Activated CD8-positive, alpha-beta memory T cell treated with anti-CD3 and anti-CD28 coated beads for 1 hour (primary cell): Measurements from ENCODE around the gene CADM3.

Experiments
- DNase-seq, 2 donors: peaks; one replicate each; pipeline ENCODE4 v3.0.0-alpha.2; 2020; ENCODE audit warnings: low read depth in 1 of 2; ENCODE audit errors: extremely low read depth in 1 of 2

Gene CADM3

GRCh38 chr1:159204161-159205141, 33.0 kb downstream of the CADM3 start, which contains the start of gene ACKR1:
Gene ACKR1 (plus strand): TSS chr1:159204875. CDS start chr1:159204960, 85 bp downstream.
- no peak for DNase-seq

- DNase-seq, result no peak
Measured at GRCh38 chr1:159205225-159205624, 33.8 kb downstream of the CADM3 start.

GRCh38 chr1:159206110-159206509, 34.7 kb downstream of the CADM3 start:
- no peak for DNase-seq

DNA sequence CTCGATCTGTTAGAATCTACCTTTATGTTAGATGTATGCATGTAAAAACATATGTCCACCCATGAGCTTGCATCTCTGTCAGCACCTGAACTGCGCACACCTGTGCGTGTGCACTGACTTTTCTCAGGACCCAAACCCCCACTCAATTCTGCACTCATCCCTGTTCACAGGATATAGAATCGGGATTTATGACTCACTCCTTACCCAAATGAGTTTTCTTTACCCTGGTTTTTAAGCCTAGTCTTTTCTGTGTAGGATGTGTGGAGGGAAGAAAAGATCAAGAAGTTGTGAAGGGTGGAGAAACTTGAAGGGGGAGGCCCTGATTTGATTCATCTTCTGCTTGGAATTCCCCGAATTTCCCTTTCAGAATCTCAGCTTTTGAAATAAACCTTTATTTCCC, 35.7 kb downstream of the CADM3 start:
- no peak for DNase-seq

GRCh38 chr1:159207774-159208173, 36.4 kb downstream of the CADM3 start:
- DNase-seq, result no peak

DNA sequence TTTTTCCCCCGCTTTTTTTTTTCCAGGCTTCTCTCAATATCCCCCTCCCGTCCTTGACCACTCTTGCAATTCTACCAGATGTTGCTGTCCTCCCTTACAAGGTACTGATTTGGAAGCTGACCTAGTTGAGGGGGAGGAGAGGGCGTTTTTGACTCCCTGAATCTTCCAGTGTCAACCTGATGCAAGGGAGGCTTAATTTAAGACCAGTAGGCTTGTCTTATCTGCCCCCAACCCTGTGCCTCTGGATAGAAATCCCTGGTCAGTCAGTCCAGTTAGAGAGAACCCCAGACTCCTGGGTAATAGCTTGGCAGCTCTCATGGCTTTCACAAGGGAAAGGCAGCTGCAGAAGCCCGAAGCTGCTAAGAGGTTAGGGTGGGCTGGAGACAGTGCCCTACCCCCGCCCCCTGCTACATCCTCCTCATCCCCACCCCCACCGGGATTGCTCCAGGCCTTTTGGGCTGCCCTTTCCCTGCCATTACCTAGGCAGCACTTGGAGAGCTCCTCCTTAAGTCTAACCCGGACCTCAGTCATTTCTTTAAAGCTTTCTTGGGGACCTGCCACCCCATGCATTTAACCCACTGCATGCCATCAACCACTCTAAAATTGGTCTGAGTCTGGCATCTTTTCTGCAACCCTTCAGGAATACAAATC, 36.9 kb downstream of the CADM3 start:
- no peak for DNase-seq

- DNase-seq, result no peak
Measured at GRCh38 chr1:159209061-159209460, 37.6 kb downstream of the CADM3 start.

DNA sequence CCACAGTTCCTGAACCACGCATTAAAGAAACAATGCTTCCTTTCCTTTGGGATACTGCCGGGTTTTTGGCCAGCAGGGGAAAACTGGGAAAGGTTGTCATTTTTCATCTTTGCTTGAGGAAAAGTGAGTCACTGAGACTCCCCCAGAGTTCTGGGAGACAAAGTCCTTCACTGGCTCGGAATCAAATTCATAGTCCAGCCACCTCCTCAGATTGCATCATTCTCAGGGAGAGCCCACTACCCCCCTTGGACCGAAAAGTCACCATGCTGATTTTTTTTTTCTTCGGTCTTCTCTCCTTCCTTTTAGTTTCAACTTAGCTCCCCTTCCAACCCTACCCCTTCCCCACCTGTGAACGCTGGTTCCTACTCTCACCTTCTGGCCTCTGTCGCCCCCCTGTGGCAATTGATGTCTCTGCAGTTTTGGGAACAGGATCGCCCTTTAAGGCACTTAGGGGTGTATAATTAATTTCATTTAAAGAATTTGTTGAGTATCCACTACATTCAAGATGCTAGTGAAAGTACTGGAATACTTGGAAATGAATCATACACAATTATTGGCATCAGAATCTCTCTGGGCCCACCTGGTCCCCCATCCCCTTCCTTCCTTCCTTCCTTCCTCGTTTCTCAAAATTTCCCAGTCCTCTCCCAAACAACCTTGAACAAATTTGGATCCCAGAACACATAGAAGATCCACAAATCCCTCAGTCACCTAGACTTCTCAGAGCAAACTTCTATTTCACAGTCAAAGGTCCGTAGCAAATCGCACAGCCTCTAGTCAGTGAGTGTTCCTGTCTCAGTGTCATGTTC, 40.1 kb downstream of the CADM3 start:
- peak in 1 of 2 donors; percentile 24 for DNase-seq

GRCh38 chr1:159212596-159212995, 41.2 kb downstream of the CADM3 start:
- DNase-seq, result no peak

DNA sequence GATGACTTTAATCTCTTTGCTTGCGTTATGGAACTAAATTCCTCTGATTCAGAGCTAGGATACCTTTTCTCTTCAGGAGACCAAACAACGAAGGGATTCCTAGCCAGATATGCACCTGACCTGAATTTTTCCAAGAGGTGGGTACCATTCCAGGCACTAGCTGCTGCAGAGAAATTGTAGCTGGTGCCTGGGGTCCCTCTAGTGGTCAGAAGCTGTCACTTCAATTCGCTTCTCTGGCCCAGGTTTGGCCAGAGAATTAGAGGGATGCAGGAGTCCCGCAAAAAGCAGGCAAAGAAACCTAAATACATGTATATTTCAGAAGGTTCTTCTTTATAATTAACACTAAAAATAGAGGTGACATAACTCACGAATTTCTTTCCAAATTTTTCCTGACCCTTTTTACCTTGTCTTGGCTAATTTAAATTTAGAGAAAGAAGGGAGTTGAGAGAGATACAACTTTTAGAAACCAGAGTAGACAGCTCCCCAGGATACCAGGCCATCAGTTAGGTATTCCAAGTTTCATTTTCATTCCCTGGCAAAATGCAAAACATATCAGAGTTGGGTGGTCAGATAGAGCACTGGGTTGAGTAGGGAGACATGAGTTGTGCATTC, 42.8 kb downstream of the CADM3 start:
- peak in 1 of 2 donors; percentile 3 for DNase-seq

GRCh38 chr1:159218649-159219636, 47.5 kb downstream of the CADM3 start:
- DNase-seq, result no peak

- DNase-seq, result no peak
Measured at GRCh38 chr1:159222075-159222865, 50.9 kb downstream of the CADM3 start.

DNA sequence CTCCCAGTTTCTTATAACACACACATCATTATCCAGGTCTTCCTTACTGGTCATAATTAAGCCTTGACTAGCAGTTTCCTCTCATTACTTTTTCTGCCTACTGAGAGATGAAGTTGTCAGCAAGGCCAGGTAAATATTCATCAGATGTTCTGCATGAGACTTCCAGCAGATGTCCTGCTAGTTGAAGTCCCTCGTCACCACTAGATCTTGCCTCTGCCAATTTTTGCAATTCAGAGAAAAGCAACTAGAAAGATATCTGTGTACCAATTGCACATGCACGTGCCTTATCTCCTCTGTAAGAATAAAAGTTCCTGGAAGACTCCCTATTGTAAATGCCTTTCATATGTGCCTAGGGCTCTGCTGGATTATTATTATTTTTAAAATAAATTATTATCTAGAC, 51.6 kb downstream of the CADM3 start:
- DNase-seq, result no peak

DNA sequence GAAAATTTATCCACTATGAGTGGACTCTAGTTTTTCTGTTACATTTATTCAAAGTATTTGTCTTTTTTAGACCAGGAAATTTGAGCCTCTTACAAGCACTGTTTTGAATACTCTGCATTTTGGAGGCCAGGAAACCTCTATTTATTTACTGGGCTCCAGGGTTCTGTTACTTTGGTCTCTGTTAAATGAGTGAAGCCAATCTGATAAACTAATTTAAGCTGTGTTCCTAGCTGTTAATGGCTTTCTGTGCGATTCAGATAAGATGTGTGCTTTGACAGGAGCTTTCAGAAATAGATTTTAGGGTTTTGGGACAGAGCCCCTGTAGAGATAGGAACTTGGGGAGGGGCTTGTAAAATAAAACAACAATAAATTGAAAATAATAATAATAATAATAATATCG, 57.1 kb downstream of the CADM3 start:
- DNase-seq, result no peak

DNA sequence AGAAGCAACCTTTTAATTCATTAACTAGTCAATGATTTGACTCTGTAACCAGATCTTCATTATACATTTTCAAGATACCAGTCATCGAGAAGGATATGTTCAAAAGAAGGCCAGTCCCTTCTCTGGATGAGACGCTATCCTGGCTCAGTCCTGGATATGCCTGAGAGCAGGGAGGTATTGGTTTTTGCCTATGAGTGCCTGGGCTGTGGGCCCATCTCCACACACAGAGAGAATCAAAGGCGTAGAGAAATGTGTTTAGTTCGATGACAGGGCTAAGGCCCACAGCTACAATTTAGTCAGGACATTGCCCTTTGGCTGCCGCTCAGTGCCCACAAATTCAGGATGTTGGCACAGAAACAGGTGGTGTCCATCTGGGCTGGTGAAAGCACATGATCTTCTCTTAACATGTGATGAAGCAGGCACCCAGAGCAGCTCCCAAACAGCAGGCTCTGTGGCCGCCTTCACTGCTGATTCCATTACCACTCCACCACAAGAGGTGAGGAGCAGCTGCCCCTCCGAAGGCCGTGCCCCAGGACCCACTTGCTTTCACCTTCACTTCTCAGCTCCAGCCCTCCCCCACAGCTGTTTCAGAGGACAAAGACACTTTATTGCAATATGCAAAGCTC, 58.0 kb downstream of the CADM3 start:
- DNase-seq, result no peak

DNA sequence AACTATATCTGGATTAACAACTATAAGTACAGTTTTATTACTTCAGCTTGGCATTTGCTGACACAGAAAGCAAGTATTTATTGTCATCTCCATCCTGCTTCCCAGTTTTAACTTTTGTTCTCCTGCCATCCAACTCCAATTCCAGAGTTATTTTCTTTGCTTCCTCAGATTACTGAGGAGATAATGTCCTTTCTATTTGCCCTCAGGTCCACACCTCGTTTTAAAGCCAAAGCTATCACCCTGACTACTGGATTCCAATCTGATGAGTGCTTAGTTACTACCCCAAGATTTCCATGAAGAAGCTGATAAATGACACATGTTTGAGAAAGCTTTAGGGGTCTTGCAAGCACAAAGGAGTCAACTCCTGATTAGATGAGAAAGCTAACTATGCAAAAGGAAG, 58.5 kb downstream of the CADM3 start:
- DNase-seq, result no peak

DNA sequence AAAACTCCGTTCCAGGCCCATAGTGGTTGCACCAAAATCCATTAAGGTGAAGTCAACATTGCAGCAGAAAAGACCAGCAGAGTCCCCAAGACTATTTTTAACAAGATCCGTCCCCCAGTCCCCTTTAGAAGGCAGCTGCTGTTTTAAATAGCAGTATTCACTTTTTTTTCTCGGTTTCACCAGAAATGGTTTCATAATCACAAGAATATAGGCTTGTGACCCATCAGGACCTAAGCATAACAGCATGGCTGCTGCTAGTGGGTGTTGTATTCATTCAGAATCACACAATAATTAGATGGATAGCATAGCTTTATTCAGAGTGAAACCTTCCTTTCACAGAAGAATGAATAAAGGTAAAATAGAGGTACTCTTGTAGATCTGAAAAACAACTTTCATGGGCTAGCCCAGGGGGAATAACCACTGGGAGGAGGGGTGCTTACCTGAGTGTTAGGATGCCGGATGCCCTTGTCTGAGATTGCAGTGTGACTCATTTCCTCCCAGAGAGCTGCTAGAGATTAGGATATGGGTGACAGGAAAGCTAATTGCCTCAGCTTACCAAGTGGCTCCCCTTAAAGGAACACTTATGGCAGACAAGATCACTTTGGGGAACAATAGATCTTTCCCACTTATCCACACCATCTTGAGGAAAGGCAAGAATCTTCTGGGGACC, 68.3 kb downstream of the CADM3 start:
- DNase-seq, result no peak

- no peak for DNase-seq
Measured at GRCh38 chr1:159247266-159247665, 75.9 kb downstream of the CADM3 start.
